Measurements from ENCODE around the gene ATAD1.

GRCh38 chr10:87836098-87836497, 18.1 kb upstream of the ATAD1 start:
- TF ChIP-seq, protein P1, sequence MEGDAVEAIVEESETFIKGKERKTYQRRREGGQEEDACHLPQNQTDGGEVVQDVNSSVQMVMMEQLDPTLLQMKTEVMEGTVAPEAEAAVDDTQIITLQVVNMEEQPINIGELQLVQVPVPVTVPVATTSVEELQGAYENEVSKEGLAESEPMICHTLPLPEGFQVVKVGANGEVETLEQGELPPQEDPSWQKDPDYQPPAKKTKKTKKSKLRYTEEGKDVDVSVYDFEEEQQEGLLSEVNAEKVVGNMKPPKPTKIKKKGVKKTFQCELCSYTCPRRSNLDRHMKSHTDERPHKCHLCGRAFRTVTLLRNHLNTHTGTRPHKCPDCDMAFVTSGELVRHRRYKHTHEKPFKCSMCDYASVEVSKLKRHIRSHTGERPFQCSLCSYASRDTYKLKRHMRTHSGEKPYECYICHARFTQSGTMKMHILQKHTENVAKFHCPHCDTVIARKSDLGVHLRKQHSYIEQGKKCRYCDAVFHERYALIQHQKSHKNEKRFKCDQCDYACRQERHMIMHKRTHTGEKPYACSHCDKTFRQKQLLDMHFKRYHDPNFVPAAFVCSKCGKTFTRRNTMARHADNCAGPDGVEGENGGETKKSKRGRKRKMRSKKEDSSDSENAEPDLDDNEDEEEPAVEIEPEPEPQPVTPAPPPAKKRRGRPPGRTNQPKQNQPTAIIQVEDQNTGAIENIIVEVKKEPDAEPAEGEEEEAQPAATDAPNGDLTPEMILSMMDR (conservative IDR thresholded peaks at IDR 0.05; ENCODE audit: low read depth, low read length), result no peak
- no peak for TF ChIP-seq EZH2 (IDR thresholded peaks at IDR 0.05; ENCODE audit: low read length, unreplicated experiment)

Data from PC-3 (cell line).